ENCODE data around the gene NPAS1. TPM values are rescaled to one million over a fixed set of nuclear protein-coding genes. Genes with fewer than 3 reads are reported as not detected.

NPAS1 gene
- polyA plus RNA-seq, 1 donor from 2014 or later, result not detected

- no peaks in the 10 kb centered on the region for H4K20me1 ChIP-seq (ENCODE audit: insufficient read depth)
- no peak overlapping the region for H3K27ac ChIP-seq (ENCODE audit: low read length)
Measured at GRCh38 chr19:46972311-46972710, 47.3 kb upstream of the NPAS1 start.

DNA sequence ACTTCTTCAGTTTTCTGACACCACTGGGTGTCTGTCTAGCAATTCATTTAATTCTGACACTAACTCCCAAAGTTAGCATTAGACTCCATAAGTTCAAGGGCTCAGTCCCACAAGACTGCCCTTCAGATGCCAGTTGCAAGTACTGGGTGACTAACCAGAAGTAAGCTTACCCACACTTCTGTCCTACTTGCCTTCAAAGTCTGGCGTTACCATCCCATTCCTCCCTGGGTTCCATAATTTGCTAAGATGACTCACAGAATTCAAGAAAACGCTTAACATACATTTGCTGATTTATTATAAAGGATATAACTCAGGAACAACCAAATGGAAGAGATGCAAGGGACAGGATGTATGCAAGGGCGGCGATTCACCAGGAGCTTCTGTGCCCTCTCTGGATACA lies 45.5 kb upstream of the NPAS1 start:
- Histone ChIP-seq H3F3A (ENCODE audit: insufficient read depth, low read length, poor library complexity, severe bottlenecking) (no peaks in the 10 kb centered on the region), H3K36me3 (ENCODE audit: insufficient read depth, low read length) (no peaks in the 10 kb centered on the region), H3K4me2 (ENCODE audit: low read length) (no peak overlapping the region), H3K4me3 (ENCODE audit: low read length) (no peak overlapping the region), H3K9me3 (ENCODE audit: low read length) (no peaks in the 10 kb centered on the region), H3K79me2 (replicated peaks; ENCODE audit: insufficient read depth, low read length) (peaks cover 15% of the 10 kb centered on the region), H3K27me3 (ENCODE audit: insufficient read depth, low read depth, low read length) (no peaks in the 10 kb centered on the region), H3K9ac (ENCODE audit: low read length) (no peak overlapping the region), H3K27ac (ENCODE audit: low read length) (no peak overlapping the region), H3K9me2 (ENCODE audit: insufficient read depth, low read length) (no peaks in the 10 kb centered on the region), H4K20me1 (ENCODE audit: insufficient read depth) (no peaks in the 10 kb centered on the region), H2AFZ (ENCODE audit: low read depth, low read length) (no peak overlapping the region)
- no peak for TF ChIP-seq MXI1 (conservative IDR thresholded peaks at IDR 0.05; ENCODE audit: poor library complexity, severe bottlenecking)
- no peak for TF ChIP-seq POLR2AphosphoS5 (IDR thresholded peaks at IDR 0.05)
- TF ChIP-seq RAD21 (conservative IDR thresholded peaks at IDR 0.05), result no peak
- no peak for TF ChIP-seq TAF1 (IDR thresholded peaks at IDR 0.05; ENCODE audit: low read depth)
- no peak for TF ChIP-seq REST (IDR thresholded peaks at IDR 0.05; ENCODE audit: borderline replicate concordance)
- TF ChIP-seq, protein P1, sequence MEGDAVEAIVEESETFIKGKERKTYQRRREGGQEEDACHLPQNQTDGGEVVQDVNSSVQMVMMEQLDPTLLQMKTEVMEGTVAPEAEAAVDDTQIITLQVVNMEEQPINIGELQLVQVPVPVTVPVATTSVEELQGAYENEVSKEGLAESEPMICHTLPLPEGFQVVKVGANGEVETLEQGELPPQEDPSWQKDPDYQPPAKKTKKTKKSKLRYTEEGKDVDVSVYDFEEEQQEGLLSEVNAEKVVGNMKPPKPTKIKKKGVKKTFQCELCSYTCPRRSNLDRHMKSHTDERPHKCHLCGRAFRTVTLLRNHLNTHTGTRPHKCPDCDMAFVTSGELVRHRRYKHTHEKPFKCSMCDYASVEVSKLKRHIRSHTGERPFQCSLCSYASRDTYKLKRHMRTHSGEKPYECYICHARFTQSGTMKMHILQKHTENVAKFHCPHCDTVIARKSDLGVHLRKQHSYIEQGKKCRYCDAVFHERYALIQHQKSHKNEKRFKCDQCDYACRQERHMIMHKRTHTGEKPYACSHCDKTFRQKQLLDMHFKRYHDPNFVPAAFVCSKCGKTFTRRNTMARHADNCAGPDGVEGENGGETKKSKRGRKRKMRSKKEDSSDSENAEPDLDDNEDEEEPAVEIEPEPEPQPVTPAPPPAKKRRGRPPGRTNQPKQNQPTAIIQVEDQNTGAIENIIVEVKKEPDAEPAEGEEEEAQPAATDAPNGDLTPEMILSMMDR (IDR thresholded peaks at IDR 0.05; ENCODE audit: poor library complexity, severe bottlenecking), result no peak
- no peak for TF ChIP-seq EP300 (conservative IDR thresholded peaks at IDR 0.05; ENCODE audit: poor library complexity, severe bottlenecking)
- no peak for TF ChIP-seq EZH2 (IDR thresholded peaks at IDR 0.05; ENCODE audit: borderline replicate concordance, insufficient read depth, low read length, poor library complexity, severe bottlenecking)

More at GRCh38 chr19:46972311-46972710, 47.3 kb upstream of the NPAS1 start:
- H3F3A ChIP-seq (ENCODE audit: insufficient read depth, low read length, poor library complexity, severe bottlenecking), result no peaks in the 10 kb centered on the region
- TF ChIP-seq REST (IDR thresholded peaks at IDR 0.05; ENCODE audit: borderline replicate concordance) (no peak), POLR2AphosphoS5 (IDR thresholded peaks at IDR 0.05) (no peak), RAD21 (conservative IDR thresholded peaks at IDR 0.05) (no peak), EZH2 (IDR thresholded peaks at IDR 0.05; ENCODE audit: borderline replicate concordance, insufficient read depth, low read length, poor library complexity, severe bottlenecking) (no peak), TAF1 (IDR thresholded peaks at IDR 0.05; ENCODE audit: low read depth) (no peak), MXI1 (conservative IDR thresholded peaks at IDR 0.05; ENCODE audit: poor library complexity, severe bottlenecking) (no peak), EP300 (conservative IDR thresholded peaks at IDR 0.05; ENCODE audit: poor library complexity, severe bottlenecking) (no peak), SMC3 (conservative IDR thresholded peaks at IDR 0.05; ENCODE audit: poor library complexity) (no peak)
- TF ChIP-seq, protein P1 (IDR thresholded peaks at IDR 0.05; ENCODE audit: poor library complexity, severe bottlenecking), result no peak
- H3K36me3 ChIP-seq (ENCODE audit: insufficient read depth, low read length), result no peaks in the 10 kb centered on the region
- H3K4me3 ChIP-seq (ENCODE audit: low read length), result no peak overlapping the region
- H2AFZ ChIP-seq (ENCODE audit: low read depth, low read length), result no peak overlapping the region
- H3K9me2 ChIP-seq (ENCODE audit: insufficient read depth, low read length), result no peaks in the 10 kb centered on the region
- no peak overlapping the region for H3K9ac ChIP-seq (ENCODE audit: low read length)
- peaks cover 5% of the 10 kb centered on the region for H3K79me2 ChIP-seq (replicated peaks; ENCODE audit: insufficient read depth, low read length)
- H3K9me3 ChIP-seq (ENCODE audit: low read length), result no peaks in the 10 kb centered on the region
- H3K4me2 ChIP-seq (ENCODE audit: low read length), result no peak overlapping the region
- no peaks in the 10 kb centered on the region for H3K27me3 ChIP-seq (ENCODE audit: insufficient read depth, low read depth, low read length)

Data from neural cell (in vitro differentiated cells).